ENCODE data around the gene KCNE1. TPM values are rescaled to one million over a fixed set of nuclear protein-coding genes. Genes with fewer than 3 reads are reported as not detected.
A peak's percentile ranks its signal among the peaks of the same experiment; 100 is the strongest.

KCNE1 gene
- total RNA-seq, 4 donors from 2014 or later: 0.34 to 1.7 (median 0.58) TPM

DNA sequence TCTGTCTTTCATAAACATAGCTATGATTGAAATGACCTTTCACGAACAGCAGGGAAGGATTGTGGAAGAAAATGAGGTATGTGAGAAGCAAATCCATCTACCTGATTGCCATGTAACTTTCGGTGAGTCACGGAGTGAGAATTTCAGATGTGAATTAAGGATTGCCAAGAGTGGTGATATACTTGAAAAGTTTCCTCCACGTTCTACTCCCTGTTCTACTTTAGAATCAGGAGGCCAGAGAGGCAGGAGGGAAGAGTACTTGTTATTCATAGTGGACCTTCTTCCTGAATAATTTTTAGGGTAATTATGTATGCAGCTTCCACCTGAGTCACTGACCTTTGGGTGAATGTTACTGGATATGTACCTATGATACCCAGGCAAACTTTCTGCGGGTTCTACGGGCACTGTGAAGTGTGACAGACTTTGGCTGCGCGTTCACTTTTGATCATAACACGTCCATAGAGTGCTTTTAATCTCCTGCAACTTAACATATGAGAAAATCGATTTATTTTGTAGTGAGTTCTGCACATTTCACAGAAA lies 2.6 kb upstream of the KCNE1 start:
- H3K27me3 ChIP-seq: no peaks in the 10 kb centered on the region
- DNase-seq (ENCODE audit: low spot score in 2 of 2): no peak
- H3K9me3 ChIP-seq: no peaks in the 10 kb centered on the region
- no peak overlapping the region for H3K4me3 ChIP-seq
- H3K4me1 ChIP-seq: peaks cover 3% of the 10 kb centered on the region
- no peak for TF ChIP-seq EP300 (IDR thresholded peaks at IDR 0.05)
- TF ChIP-seq, protein P1, sequence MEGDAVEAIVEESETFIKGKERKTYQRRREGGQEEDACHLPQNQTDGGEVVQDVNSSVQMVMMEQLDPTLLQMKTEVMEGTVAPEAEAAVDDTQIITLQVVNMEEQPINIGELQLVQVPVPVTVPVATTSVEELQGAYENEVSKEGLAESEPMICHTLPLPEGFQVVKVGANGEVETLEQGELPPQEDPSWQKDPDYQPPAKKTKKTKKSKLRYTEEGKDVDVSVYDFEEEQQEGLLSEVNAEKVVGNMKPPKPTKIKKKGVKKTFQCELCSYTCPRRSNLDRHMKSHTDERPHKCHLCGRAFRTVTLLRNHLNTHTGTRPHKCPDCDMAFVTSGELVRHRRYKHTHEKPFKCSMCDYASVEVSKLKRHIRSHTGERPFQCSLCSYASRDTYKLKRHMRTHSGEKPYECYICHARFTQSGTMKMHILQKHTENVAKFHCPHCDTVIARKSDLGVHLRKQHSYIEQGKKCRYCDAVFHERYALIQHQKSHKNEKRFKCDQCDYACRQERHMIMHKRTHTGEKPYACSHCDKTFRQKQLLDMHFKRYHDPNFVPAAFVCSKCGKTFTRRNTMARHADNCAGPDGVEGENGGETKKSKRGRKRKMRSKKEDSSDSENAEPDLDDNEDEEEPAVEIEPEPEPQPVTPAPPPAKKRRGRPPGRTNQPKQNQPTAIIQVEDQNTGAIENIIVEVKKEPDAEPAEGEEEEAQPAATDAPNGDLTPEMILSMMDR (IDR thresholded peaks at IDR 0.05): no peak
- no peak for TF ChIP-seq POLR2AphosphoS5 (IDR thresholded peaks at IDR 0.05)
- no peak for TF ChIP-seq POLR2A (IDR thresholded peaks at IDR 0.05)
- WGBS: 90% methylated on average over 10 of the region's 10 CpGs
- peaks cover 17% of the 10 kb centered on the region for H3K36me3 ChIP-seq
- H3K27ac ChIP-seq: no peak overlapping the region

DNA sequence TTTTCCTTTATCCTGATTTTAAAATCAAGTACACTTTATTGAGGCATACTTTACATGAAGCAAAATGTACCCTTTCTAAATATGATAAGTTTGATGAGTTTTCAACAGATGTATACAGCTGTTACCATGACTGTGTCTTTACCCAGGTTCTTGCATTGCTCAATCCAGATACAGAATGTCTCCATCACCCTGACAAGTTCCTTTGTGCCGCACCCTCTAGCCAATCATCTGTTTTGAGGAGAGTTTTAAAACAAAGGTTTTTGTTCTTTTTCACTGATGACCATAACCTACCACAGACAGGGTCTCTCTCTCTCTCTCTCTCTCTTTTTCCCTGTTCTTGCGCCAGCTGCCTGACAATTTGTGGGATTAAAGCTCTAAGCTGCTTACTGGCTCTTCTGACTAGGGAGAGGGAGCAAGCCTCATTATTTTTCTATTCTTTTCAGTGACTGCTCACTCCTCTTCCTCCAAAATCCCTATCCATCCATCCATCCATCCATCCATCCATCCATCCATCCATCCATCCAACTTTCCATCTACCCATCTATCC lies 1.2 kb upstream of the KCNE1 start:
- H3K36me3 ChIP-seq: peaks cover 9% of the 10 kb centered on the region
- H3K9me3 ChIP-seq: no peaks in the 10 kb centered on the region
- 88% methylated on average over 2 of the region's 2 CpGs for WGBS
- no peak overlapping the region for H3K4me3 ChIP-seq
- H3K27me3 ChIP-seq: no peaks in the 10 kb centered on the region
- no peak for DNase-seq (ENCODE audit: low spot score in 2 of 2)
- no peak overlapping the region for H3K27ac ChIP-seq
- peaks cover 3% of the 10 kb centered on the region for H3K4me1 ChIP-seq
- TF ChIP-seq, protein P1 (IDR thresholded peaks at IDR 0.05): no peak
- TF ChIP-seq POLR2AphosphoS5 (IDR thresholded peaks at IDR 0.05) (no peak), POLR2A (IDR thresholded peaks at IDR 0.05) (no peak), EP300 (IDR thresholded peaks at IDR 0.05) (no peak)

DNA sequence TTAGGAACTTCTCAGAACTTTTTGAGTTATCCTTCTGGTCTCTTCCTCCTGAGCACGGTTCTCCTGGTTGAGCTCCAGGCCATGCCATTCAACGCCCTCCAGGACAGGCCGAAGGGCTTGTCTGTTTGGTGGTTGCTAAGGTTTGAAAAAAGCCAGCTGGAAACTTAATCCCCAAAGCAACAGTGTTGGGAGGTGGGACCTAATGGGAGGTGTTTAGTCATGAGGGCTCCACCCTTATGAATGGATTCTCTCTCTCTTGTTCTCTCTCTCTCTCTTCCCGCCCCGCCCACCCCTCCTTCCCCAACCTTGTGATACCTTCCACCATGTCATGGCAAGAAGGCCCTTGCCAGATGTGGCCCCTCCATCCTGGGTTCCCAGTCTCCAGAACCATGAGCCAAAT lies 829 bp downstream of the KCNE1 start:
- no peak overlapping the region for H3K27ac ChIP-seq
- WGBS: 63% methylated on average over 5 of the region's 5 CpGs
- DNase-seq (ENCODE audit: low spot score in 2 of 2): no peak

DNA sequence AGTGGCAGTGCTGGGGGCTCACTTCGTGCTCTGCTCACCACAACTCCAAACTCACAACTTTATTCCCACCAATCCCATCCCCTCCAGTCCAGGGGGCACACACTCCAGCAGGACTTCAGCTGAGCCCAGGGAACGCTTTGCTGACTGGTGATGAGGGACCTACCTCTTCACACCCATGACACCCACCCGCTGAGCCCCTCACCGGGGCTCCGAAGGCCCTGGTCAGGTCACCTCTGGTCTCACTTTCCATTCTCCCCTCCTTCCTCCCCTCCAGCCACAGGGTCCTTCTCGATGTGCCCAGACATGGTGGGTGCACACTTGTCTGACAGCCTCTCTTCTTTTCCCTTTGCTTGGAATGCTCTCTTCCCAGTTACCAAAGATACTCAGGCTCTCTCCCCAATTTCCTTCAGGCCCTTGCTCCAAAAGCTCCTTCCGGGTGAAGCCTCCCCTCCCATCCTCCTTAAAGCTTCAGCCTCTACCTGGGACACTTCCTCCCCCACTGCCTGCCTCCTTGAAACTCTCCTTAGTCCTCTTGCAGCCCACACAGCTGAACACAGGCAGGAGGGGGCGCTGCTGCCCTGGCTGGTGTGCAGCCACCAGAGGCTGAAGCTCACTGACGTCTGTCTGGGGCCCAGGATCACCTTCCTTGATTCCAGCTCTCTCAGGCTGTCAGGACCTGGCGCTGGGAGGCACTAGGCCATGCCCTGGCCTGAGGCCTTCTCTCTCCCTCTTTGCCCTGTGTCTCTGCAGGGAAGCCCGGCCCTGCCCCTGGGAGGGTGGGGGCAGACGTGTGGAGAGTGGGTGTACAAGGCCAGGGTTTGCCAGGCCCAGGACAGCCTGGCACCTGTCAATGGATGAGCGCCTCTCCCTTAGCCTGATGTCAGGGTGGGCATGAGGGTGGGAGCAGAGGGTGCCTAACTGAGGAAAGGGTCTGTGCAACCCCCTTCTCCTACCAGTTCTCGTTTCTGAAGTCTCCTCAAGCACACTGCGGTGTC lies 1.6 kb downstream of the KCNE1 start:
- WGBS: 66% methylated on average over 13 of the region's 15 CpGs
- Histone ChIP-seq H3K27ac (no peak overlapping the region), H3K36me3 (no peaks in the 10 kb centered on the region), H3K4me3 (no peak overlapping the region), H3K9me3 (no peaks in the 10 kb centered on the region), H3K4me1 (peaks cover 3% of the 10 kb centered on the region), H3K27me3 (no peaks in the 10 kb centered on the region)
- TF ChIP-seq, protein P1 (IDR thresholded peaks at IDR 0.05): peak; percentile 59 to 66
- no peak for TF ChIP-seq POLR2AphosphoS5 (IDR thresholded peaks at IDR 0.05)
- no peak for DNase-seq (ENCODE audit: low spot score in 2 of 2)

More for the DNA sequence above, 829 bp downstream of the KCNE1 start:
- H3K9me3 ChIP-seq: no peaks in the 10 kb centered on the region
- no peaks in the 10 kb centered on the region for H3K27me3 ChIP-seq
- TF ChIP-seq, protein P1 (IDR thresholded peaks at IDR 0.05): no peak
- TF ChIP-seq POLR2A (IDR thresholded peaks at IDR 0.05): no peak
- TF ChIP-seq EP300 (IDR thresholded peaks at IDR 0.05): no peak
- TF ChIP-seq POLR2AphosphoS5 (IDR thresholded peaks at IDR 0.05): no peak
- H3K4me3 ChIP-seq: no peak overlapping the region
- H3K4me1 ChIP-seq: peaks cover 3% of the 10 kb centered on the region
- H3K36me3 ChIP-seq: no peaks in the 10 kb centered on the region

DNA sequence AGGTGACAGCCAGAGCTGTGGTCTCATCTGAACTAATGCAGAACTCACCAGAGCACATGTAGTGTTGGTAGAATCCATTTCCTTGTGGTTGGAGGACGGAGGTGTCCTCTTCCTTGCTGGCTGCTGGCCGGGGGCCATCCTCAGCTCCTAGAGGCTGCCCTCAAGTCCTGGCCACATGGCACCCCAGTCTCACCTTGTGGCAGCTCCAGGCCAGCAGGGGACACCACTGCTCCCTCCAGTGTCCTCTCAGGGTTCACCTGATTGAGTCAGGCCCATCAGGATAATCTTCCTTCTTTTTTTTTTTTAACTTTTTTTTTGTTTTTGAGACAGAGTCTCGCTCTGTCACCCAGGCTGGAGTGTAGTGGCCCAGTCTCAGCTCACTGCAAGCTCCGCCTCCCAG lies 2.9 kb downstream of the KCNE1 start:
- no peak overlapping the region for H3K4me3 ChIP-seq
- no peak for TF ChIP-seq EP300 (IDR thresholded peaks at IDR 0.05)
- TF ChIP-seq POLR2A (IDR thresholded peaks at IDR 0.05): no peak
- TF ChIP-seq, protein P1 (IDR thresholded peaks at IDR 0.05): no peak
- TF ChIP-seq POLR2AphosphoS5 (IDR thresholded peaks at IDR 0.05): no peak
- WGBS: 96% methylated on average over 4 of the region's 4 CpGs

More for the DNA sequence above, 2.9 kb downstream of the KCNE1 start:
- no peak for DNase-seq (ENCODE audit: low spot score in 2 of 2)
- Histone ChIP-seq H3K27ac (no peak overlapping the region), H3K4me1 (peaks cover 3% of the 10 kb centered on the region), H3K27me3 (no peaks in the 10 kb centered on the region), H3K36me3 (no peaks in the 10 kb centered on the region), H3K9me3 (no peaks in the 10 kb centered on the region)
